ENCODE results near the gene EDIL3. TPM values are rescaled to one million over a fixed set of nuclear protein-coding genes. Genes with fewer than 3 reads are reported as not detected.

Gene EDIL3
- total RNA-seq, 1 experiment from 2014 or later = not detected

GRCh38 chr5:84215521-84215920 lies 169.2 kb downstream of the EDIL3 start:
- Mint-ChIP-seq H3K27ac (ENCODE audit: low read depth, unreplicated experiment) (no peak overlapping the region), H3K9me3 (ENCODE audit: unreplicated experiment) (no peaks in the 10 kb centered on the region), H3K4me3 (ENCODE audit: unreplicated experiment) (no peak overlapping the region), H3K4me1 (ENCODE audit: insufficient read depth, unreplicated experiment) (no peaks in the 10 kb centered on the region), H3K27me3 (ENCODE audit: insufficient read depth, unreplicated experiment) (peaks cover 19% of the 10 kb centered on the region), H3K36me3 (ENCODE audit: insufficient read depth, unreplicated experiment) (no peaks in the 10 kb centered on the region)
- TF ChIP-seq CTCF (IDR thresholded peaks at IDR 0.05; ENCODE audit: unreplicated experiment) = no peak
- no TSS peak for BruUV-seq (replicated peaks)
- CTCF ChIA-PET = no interaction called here
- intact Hi-C loops (cut with micrococcal nuclease) = no loop called here
- POLR2A ChIA-PET = no interaction called here
- DNase-seq (ENCODE audit: unreplicated experiment) = peak; percentile 22

GRCh38 chr5:84213861-84214260 lies 170.8 kb downstream of the EDIL3 start:
- no peaks in the 10 kb centered on the region for H3K9me3 Mint-ChIP-seq (ENCODE audit: unreplicated experiment)
- POLR2A ChIA-PET = no interaction called here
- no peak for TF ChIP-seq CTCF (IDR thresholded peaks at IDR 0.05; ENCODE audit: unreplicated experiment)
- H3K36me3 Mint-ChIP-seq (ENCODE audit: insufficient read depth, unreplicated experiment) = no peaks in the 10 kb centered on the region
- no peak overlapping the region for H3K4me3 Mint-ChIP-seq (ENCODE audit: unreplicated experiment)
- CTCF ChIA-PET = interaction anchor here (0.6 kb wide), 1 partner anchor 41 kb away, joined by 3 read pairs; no protein-coding TSS in a partner anchor
- BruUV-seq (replicated peaks) = no TSS peak
- H3K4me1 Mint-ChIP-seq (ENCODE audit: insufficient read depth, unreplicated experiment) = no peaks in the 10 kb centered on the region
- H3K27me3 Mint-ChIP-seq (ENCODE audit: insufficient read depth, unreplicated experiment) = peaks cover 19% of the 10 kb centered on the region
- no peak for DNase-seq (ENCODE audit: unreplicated experiment)
- intact Hi-C loops (cut with micrococcal nuclease) = no loop called here
- H3K27ac Mint-ChIP-seq (ENCODE audit: low read depth, unreplicated experiment) = no peak overlapping the region

- Mint-ChIP-seq H3K9me3 (ENCODE audit: unreplicated experiment) (no peaks in the 10 kb centered on the region), H3K4me3 (ENCODE audit: unreplicated experiment) (no peak overlapping the region), H3K36me3 (ENCODE audit: insufficient read depth, unreplicated experiment) (no peaks in the 10 kb centered on the region), H3K27ac (ENCODE audit: low read depth, unreplicated experiment) (no peak overlapping the region), H3K27me3 (ENCODE audit: insufficient read depth, unreplicated experiment) (peaks cover 19% of the 10 kb centered on the region), H3K4me1 (ENCODE audit: insufficient read depth, unreplicated experiment) (no peaks in the 10 kb centered on the region)
- TF ChIP-seq CTCF (IDR thresholded peaks at IDR 0.05; ENCODE audit: unreplicated experiment) = no peak
- CTCF ChIA-PET = interaction anchor here (0.6 kb wide), 1 partner anchor 42 kb away, joined by 3 read pairs; no protein-coding TSS in a partner anchor
- no TSS peak for BruUV-seq (replicated peaks)
- DNase-seq (ENCODE audit: unreplicated experiment) = no peak
- intact Hi-C loops (cut with micrococcal nuclease) = no loop called here
- POLR2A ChIA-PET = no interaction called here
Measured at GRCh38 chr5:84213212-84213611, 171.5 kb downstream of the EDIL3 start.

GRCh38 chr5:84204772-84205171 lies 179.9 kb downstream of the EDIL3 start:
- DNase-seq (ENCODE audit: unreplicated experiment) = no peak
- Mint-ChIP-seq H3K27me3 (ENCODE audit: insufficient read depth, unreplicated experiment) (peaks cover 15% of the 10 kb centered on the region), H3K9me3 (ENCODE audit: unreplicated experiment) (no peaks in the 10 kb centered on the region), H3K36me3 (ENCODE audit: insufficient read depth, unreplicated experiment) (no peaks in the 10 kb centered on the region), H3K4me1 (ENCODE audit: insufficient read depth, unreplicated experiment) (no peaks in the 10 kb centered on the region), H3K27ac (ENCODE audit: low read depth, unreplicated experiment) (no peak overlapping the region), H3K4me3 (ENCODE audit: unreplicated experiment) (no peak overlapping the region)
- intact Hi-C loops (cut with micrococcal nuclease) = no loop called here
- ChIA-PET POLR2A (no interaction called here), CTCF (no interaction called here)
- no peak for TF ChIP-seq CTCF (IDR thresholded peaks at IDR 0.05; ENCODE audit: unreplicated experiment)
- BruUV-seq (replicated peaks) = no TSS peak
